Uterus (tissue), 4 donors: ENCODE measurements around the gene ENGASE. TPM values are rescaled to one million over a fixed set of nuclear protein-coding genes. Genes with fewer than 3 reads are reported as not detected.

Source experiments
- DNase-seq, 2 donors: peaks; one replicate each; pipeline ENCODE4 v3.0.0-alpha.2; 2019 to 2020
- H3K27ac ChIP-seq, 2 donors: fragments of 200-600 bp; sonication (generic); 1 replicate in 1 of 2; 2 replicates in 1 of 2; pipeline ENCODE4 v1.5.1; 2016 to 2018
- H3K27me3 ChIP-seq, 2 donors: fragments of 200-600 bp; sonication (generic); one replicate each; pipeline ENCODE4 v1.5.1; 2018 to 2019; ENCODE audit warnings: control low read depth in 1 of 2
- H3K36me3 ChIP-seq, 2 donors: fragments of 200-600 bp; sonication (generic); one replicate each; pipeline ENCODE4 v1.5.1; 2019; ENCODE audit warnings: control low read depth in 1 of 2
- H3K4me1 ChIP-seq, 2 donors: fragments of 200-600 bp; sonication (generic); one replicate each; pipeline ENCODE4 v1.5.1; 2018 to 2019; ENCODE audit warnings: control low read depth in 1 of 2
- H3K4me3 ChIP-seq, 2 donors: fragments of 200-600 bp; sonication (generic); 1 replicate in 1 of 2; 2 replicates in 1 of 2; pipeline ENCODE4 v1.5.1; 2018 to 2019; ENCODE audit warnings: mild to moderate bottlenecking in 1 of 2
- H3K9me3 ChIP-seq, 2 donors: fragments of 200-600 bp; sonication (generic); one replicate each; pipeline ENCODE4 v1.5.1; 2019; ENCODE audit warnings: control low read depth in 1 of 2
- POLR2A ChIP-seq, 2 donors: fragments of 450-650 bp; IDR thresholded peaks; one replicate each; pipeline ENCODE4 v1.6.1; 2016; ENCODE audit warnings: antibody characterized with exemption in 2 of 2, mild to moderate bottlenecking in 1 of 2, moderate library complexity in 1 of 2
- intact Hi-C: fragments of 100-400 bp; cut with DNase I; formaldehyde crosslinking; loops from one replicate; pipeline ENCODE4 v1.15.1; 2023; ENCODE audit warnings: low total_unique reads
- total RNA-seq, 4 donors: library from RNA; depleted of rRNA in 3 of 4; stranded (reverse); fragments of >200 nt in 3 of 4; gene quantifications; one replicate each; pipeline versions ENCODE4 v1.1.0 to v1.2.4, GENCODE V29; 2014 to 2023
- TF ChIP-seq, protein P1 (sequence below), 4 experiments: fragments of 200-600 bp in 2 of 4; fragments of 450-650 bp in 2 of 4; sonication (generic) in 2 of 4; IDR thresholded peaks; one replicate each; pipeline ENCODE4 v1.5.1; 2016 to 2019; ENCODE audit warnings: antibody characterized with exemption in 4 of 4, mild to moderate bottlenecking in 2 of 4, moderate library complexity in 1 of 4
- donor health status: DM: yes; HTN: yes; CAD: no.

ENGASE gene
- total RNA-seq, 4 donors from 2014 or later, result 3.8 to 63.2 (median 24.6) TPM

DNA sequence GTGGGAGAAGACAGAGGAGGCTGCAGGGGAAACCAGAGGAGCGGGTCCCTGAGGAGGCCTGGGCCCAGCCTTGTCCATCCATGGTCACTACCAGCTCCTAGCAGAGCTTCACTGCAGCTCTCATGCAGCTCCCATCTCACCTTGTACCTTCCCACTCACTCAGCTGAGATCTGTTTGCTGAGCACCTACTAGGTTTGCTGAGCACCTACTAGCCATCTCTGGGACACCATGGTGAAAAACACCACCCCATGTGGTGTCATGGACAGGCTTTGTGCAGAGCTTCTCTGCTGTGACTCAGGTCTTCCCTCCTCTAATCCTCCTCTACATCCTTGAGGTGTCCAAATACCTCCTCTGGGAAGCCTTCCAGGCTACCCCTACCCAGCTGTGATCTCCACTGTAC lies 58.6 kb downstream of the ENGASE start:
- no peak for DNase-seq
- Histone ChIP-seq H3K36me3 (no peaks in the 10 kb centered on the region), H3K4me1 (no peaks in the 10 kb centered on the region), H3K9me3 (no peaks in the 10 kb centered on the region), H3K4me3 (no peak overlapping the region), H3K27ac (no peak overlapping the region), H3K27me3 (no peaks in the 10 kb centered on the region)
- no peak for TF ChIP-seq POLR2A (IDR thresholded peaks at IDR 0.05)
- TF ChIP-seq, protein P1, sequence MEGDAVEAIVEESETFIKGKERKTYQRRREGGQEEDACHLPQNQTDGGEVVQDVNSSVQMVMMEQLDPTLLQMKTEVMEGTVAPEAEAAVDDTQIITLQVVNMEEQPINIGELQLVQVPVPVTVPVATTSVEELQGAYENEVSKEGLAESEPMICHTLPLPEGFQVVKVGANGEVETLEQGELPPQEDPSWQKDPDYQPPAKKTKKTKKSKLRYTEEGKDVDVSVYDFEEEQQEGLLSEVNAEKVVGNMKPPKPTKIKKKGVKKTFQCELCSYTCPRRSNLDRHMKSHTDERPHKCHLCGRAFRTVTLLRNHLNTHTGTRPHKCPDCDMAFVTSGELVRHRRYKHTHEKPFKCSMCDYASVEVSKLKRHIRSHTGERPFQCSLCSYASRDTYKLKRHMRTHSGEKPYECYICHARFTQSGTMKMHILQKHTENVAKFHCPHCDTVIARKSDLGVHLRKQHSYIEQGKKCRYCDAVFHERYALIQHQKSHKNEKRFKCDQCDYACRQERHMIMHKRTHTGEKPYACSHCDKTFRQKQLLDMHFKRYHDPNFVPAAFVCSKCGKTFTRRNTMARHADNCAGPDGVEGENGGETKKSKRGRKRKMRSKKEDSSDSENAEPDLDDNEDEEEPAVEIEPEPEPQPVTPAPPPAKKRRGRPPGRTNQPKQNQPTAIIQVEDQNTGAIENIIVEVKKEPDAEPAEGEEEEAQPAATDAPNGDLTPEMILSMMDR (IDR thresholded peaks at IDR 0.05), result no peak
- intact Hi-C loops, result no loop called here

DNA sequence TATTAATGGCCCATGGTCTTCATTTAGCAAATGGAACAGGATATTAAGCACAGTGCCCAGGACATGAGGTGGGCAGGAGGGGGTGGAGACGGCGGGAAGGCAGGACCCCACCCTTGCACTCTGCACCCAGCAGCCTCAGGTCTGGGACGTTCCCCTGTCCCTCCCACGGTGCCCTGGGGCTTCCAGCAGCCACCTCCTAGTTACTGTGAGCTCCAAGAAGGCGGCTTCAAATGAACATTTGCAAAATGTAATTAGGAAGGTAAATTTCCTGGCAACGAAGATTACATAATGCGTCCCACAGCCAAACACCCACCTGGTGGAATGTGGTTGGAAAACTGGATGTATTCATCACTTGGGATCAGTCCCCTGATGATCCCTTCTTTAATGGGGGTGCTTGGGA lies 59.4 kb downstream of the ENGASE start:
- DNase-seq, result no peak
- intact Hi-C loops, result no loop called here
- Histone ChIP-seq H3K27me3 (no peaks in the 10 kb centered on the region), H3K9me3 (no peaks in the 10 kb centered on the region), H3K27ac (no peak overlapping the region), H3K36me3 (no peaks in the 10 kb centered on the region), H3K4me3 (no peak overlapping the region), H3K4me1 (no peaks in the 10 kb centered on the region)
- TF ChIP-seq POLR2A (IDR thresholded peaks at IDR 0.05), result no peak
- TF ChIP-seq, protein P1 (IDR thresholded peaks at IDR 0.05), result no peak

GRCh38 chr17:79135011-79135410 lies 60.4 kb downstream of the ENGASE start:
- no peaks in the 10 kb centered on the region for H3K27me3 ChIP-seq
- H3K9me3 ChIP-seq, result no peaks in the 10 kb centered on the region
- no peak overlapping the region for H3K4me3 ChIP-seq
- no peak for TF ChIP-seq POLR2A (IDR thresholded peaks at IDR 0.05)
- TF ChIP-seq, protein P1 (IDR thresholded peaks at IDR 0.05), result no peak
- DNase-seq, result no peak
- H3K36me3 ChIP-seq, result no peaks in the 10 kb centered on the region
- H3K27ac ChIP-seq, result no peak overlapping the region
- intact Hi-C loops, result no loop called here
- no peaks in the 10 kb centered on the region for H3K4me1 ChIP-seq

- no peaks in the 10 kb centered on the region for H3K4me1 ChIP-seq
- no peaks in the 10 kb centered on the region for H3K9me3 ChIP-seq
- no peak overlapping the region for H3K4me3 ChIP-seq
- H3K27ac ChIP-seq, result no peak overlapping the region
- H3K27me3 ChIP-seq, result no peaks in the 10 kb centered on the region
- TF ChIP-seq, protein P1 (IDR thresholded peaks at IDR 0.05), result no peak
- TF ChIP-seq POLR2A (IDR thresholded peaks at IDR 0.05), result no peak
- no peak for DNase-seq
- intact Hi-C loops, result no loop called here
- no peaks in the 10 kb centered on the region for H3K36me3 ChIP-seq
These were observed 61.2 kb downstream of the ENGASE start for GRCh38 chr17:79135628-79136405.

Other genes starting within 250 kb of the ENGASE start
- 100 to 1,000 TPM in 1 of 4 donors, 10 to 100 TPM in 2, 1 to 10 TPM in 1; 6.5 to 102 (median 31.9) TPM for gene USP36, start 234.0 kb upstream of the ENGASE start, total RNA-seq
- gene CEP295NL, start 171.6 kb upstream of the ENGASE start, total RNA-seq, result 10 to 100 TPM in 1 of 4 donors, 1 to 10 TPM in 2, not detected in 1; 1.8 to 14.5 (median 3.8) TPM
- 100 to 1,000 TPM; 119 to 399 (median 127) TPM for gene TIMP2, start 149.4 kb upstream of the ENGASE start, total RNA-seq
- gene LGALS3BP, start 94.9 kb upstream of the ENGASE start, total RNA-seq, result 100 to 1,000 TPM in 3 of 4 donors, 10 to 100 TPM in 1; 88.2 to 396 (median 244) TPM
- gene CANT1, start 65.1 kb upstream of the ENGASE start, total RNA-seq, result 10 to 100 TPM in 3 of 4 donors, 1 to 10 TPM in 1; 9.2 to 40.6 (median 21.5) TPM
- gene C1QTNF1, start 50.7 kb upstream of the ENGASE start, total RNA-seq, result 10 to 100 TPM in 3 of 4 donors, 1 to 10 TPM in 1; 2.9 to 80.8 (median 39.6) TPM